MCF 10A (cell line): ENCODE data around the gene HCN2. TPM values are rescaled to one million over a fixed set of nuclear protein-coding genes. Genes with fewer than 3 reads are reported as not detected.

Experiments used
- BruUV-seq: library from RNA; stranded (reverse); fragments of 400-500 nt; replicated peaks from 2 replicates; lab custom pipeline; 2021; lab: Mats Ljungman, UMichigan
- CTCF ChIA-PET: fragments of 300-600 bp; sonication (Branson Sonifier 250); formaldehyde crosslinking; extraction: SDS; loops from one replicate; lab custom pipeline; 2021; ENCODE audit warnings: antibody characterized with exemption, inconsistent platforms; lab: Yijun Ruan, JAX
- POLR2A ChIA-PET: fragments of 300-600, 350-650 bp; sonication (Branson Sonifier 250); formaldehyde crosslinking; extraction: SDS; loops from one replicate; lab custom pipeline; 2020; ENCODE audit warnings: antibody characterized with exemption, inconsistent platforms; lab: Yijun Ruan, JAX
- DNase-seq: peaks from one replicate; pipeline ENCODE4 v3.0.0-alpha.2; 2018; ENCODE audit not compliant: unreplicated experiment
- H3K27ac Mint-ChIP-seq: one replicate; pipeline ENCODE4 v1.8.0; 2022; ENCODE audit warnings: mild to moderate bottlenecking, low read depth, mixed read lengths; ENCODE audit not compliant: unreplicated experiment
- H3K27me3 Mint-ChIP-seq: one replicate; pipeline ENCODE4 v1.8.0; 2022; ENCODE audit warnings: mixed read lengths; ENCODE audit not compliant: insufficient read depth, unreplicated experiment
- H3K36me3 Mint-ChIP-seq: one replicate; pipeline ENCODE4 v1.8.0; 2022; ENCODE audit warnings: mild to moderate bottlenecking, moderate library complexity, mixed read lengths; ENCODE audit not compliant: insufficient read depth, unreplicated experiment
- H3K4me1 Mint-ChIP-seq: one replicate; pipeline ENCODE4 v1.8.0; 2022; ENCODE audit warnings: mixed read lengths; ENCODE audit not compliant: insufficient read depth, unreplicated experiment
- H3K4me3 Mint-ChIP-seq: one replicate; pipeline ENCODE4 v1.8.0; 2022; ENCODE audit warnings: mild to moderate bottlenecking, moderate library complexity, mixed read lengths; ENCODE audit not compliant: unreplicated experiment
- H3K9me3 Mint-ChIP-seq: one replicate; pipeline ENCODE4 v1.8.0; 2022; ENCODE audit warnings: mixed read lengths; ENCODE audit not compliant: unreplicated experiment
- CTCF ChIP-seq: fragments of 200-600 bp; IDR thresholded peaks from one replicate; pipeline ENCODE4 v1.8.0; 2022; ENCODE audit warnings: antibody characterized with exemption, mild to moderate bottlenecking; ENCODE audit not compliant: unreplicated experiment
- intact Hi-C: fragments of 100-400 bp; cut with micrococcal nuclease; formaldehyde crosslinking; loops from 2 replicates; pipeline ENCODE4 v1.14.1; 2022
- total RNA-seq: library from RNA; stranded (reverse); gene quantifications from 2 replicates; pipeline ENCODE4 v1.2.3, GENCODE V29; 2022

Gene HCN2
- total RNA-seq, 1 experiment from 2014 or later, result 0.68 TPM

- no TSS peak for BruUV-seq
- no peaks in the 10 kb centered on the region for H3K9me3 Mint-ChIP-seq
- no peaks in the 10 kb centered on the region for H3K27me3 Mint-ChIP-seq
- no peak overlapping the region for H3K4me3 Mint-ChIP-seq
- no peak for TF ChIP-seq CTCF
- H3K4me1 Mint-ChIP-seq, result peaks cover 7% of the 10 kb centered on the region
- H3K27ac Mint-ChIP-seq, result no peak overlapping the region
- H3K36me3 Mint-ChIP-seq, result peaks cover 17% of the 10 kb centered on the region
- ChIA-PET POLR2A (interaction anchor here (1.6 kb wide), 1 partner anchor 18 kb away, joined by 4 read pairs; no protein-coding TSS in a partner anchor), CTCF (interaction anchor here (0.6 kb wide), 1 partner anchor 26 kb away, joined by 4 read pairs; no protein-coding TSS in a partner anchor)
- no peak for DNase-seq
- intact Hi-C loops, result no loop called here
These were observed 52.0 kb downstream of the HCN2 start for GRCh38 chr19:641702-642101.

GRCh38 chr19:642767-643727 lies 53.4 kb downstream of the HCN2 start:
- intact Hi-C loops, result no loop called here
- ChIA-PET CTCF (no interaction called here), POLR2A (interaction anchor here (1.6 kb wide), 1 partner anchor 17 kb away, joined by 4 read pairs; no protein-coding TSS in a partner anchor)
- peaks cover 26% of the 10 kb centered on the region for H3K36me3 Mint-ChIP-seq
- no peaks in the 10 kb centered on the region for H3K27me3 Mint-ChIP-seq
- DNase-seq, result no peak
- no peak for TF ChIP-seq CTCF
- H3K9me3 Mint-ChIP-seq, result no peaks in the 10 kb centered on the region
- H3K4me1 Mint-ChIP-seq, result peaks cover 7% of the 10 kb centered on the region
- H3K27ac Mint-ChIP-seq, result no peak overlapping the region
- no TSS peak for BruUV-seq
- H3K4me3 Mint-ChIP-seq, result no peak overlapping the region

DNA sequence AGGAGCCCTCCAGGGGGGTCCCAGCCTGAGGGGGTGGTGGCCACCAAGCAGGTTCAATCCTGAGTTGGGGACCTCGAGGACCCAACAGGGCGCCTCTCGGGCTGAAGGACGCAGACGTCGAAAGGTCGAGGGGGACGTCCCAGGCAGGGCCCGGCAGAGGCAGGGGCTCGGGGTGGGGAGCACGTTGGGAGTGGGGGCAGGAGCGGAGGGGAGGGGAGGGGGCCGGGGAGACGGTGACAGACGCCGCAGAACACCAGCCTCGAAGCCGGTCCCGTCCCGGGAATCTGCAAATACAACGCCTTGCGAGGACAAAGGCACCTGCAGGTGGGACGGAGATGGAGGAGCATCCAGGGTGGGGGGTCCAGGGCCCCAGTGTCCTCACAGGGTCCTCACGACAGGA lies 54.1 kb downstream of the HCN2 start:
- peaks cover 7% of the 10 kb centered on the region for H3K4me1 Mint-ChIP-seq
- intact Hi-C loops, result no loop called here
- no peaks in the 10 kb centered on the region for H3K9me3 Mint-ChIP-seq
- no peak overlapping the region for H3K4me3 Mint-ChIP-seq
- ChIA-PET POLR2A (no interaction called here), CTCF (no interaction called here)
- no peak overlapping the region for H3K27ac Mint-ChIP-seq
- TF ChIP-seq CTCF, result no peak
- no peaks in the 10 kb centered on the region for H3K27me3 Mint-ChIP-seq
- DNase-seq, result no peak
- H3K36me3 Mint-ChIP-seq, result peaks cover 33% of the 10 kb centered on the region
- no TSS peak for BruUV-seq

GRCh38 chr19:644363-644762 lies 54.7 kb downstream of the HCN2 start:
- no TSS peak for BruUV-seq
- Mint-ChIP-seq H3K27me3 (no peaks in the 10 kb centered on the region), H3K4me1 (peaks cover 3% of the 10 kb centered on the region), H3K27ac (no peak overlapping the region), H3K9me3 (no peaks in the 10 kb centered on the region), H3K36me3 (peaks cover 35% of the 10 kb centered on the region), H3K4me3 (no peak overlapping the region)
- DNase-seq, result no peak
- ChIA-PET POLR2A (no interaction called here), CTCF (no interaction called here)
- intact Hi-C loops, result no loop called here
- no peak for TF ChIP-seq CTCF
